ENCODE results near the gene EPN3.

The EPN3 gene

DNA sequence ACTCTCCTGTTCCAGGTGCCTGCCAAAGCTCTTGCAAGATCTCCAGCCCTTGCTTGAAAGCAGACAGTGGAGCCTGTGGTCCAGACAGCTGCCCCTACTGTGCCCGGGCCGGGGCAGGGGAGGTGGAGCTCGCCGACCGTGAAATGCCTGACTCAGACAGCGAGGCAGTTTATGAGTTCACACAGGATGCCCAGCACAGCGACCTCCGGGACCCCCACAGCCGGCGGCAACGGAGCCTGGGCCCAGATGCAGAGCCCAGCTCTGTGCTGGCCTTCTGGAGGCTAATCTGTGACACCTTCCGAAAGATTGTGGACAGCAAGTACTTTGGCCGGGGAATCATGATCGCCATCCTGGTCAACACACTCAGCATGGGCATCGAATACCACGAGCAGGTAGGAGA, 45.6 kb downstream of the EPN3 start:
- Histone ChIP-seq H3K9me2 (replicated peaks; ENCODE audit: insufficient read depth, low read length) (no peaks in the 10 kb centered on the region), H3K27me3 (ENCODE audit: low read length) (no peaks in the 10 kb centered on the region), H3F3A (ENCODE audit: insufficient read depth) (no peaks in the 10 kb centered on the region), H3K9me3 (ENCODE audit: insufficient read depth, low read length) (no peaks in the 10 kb centered on the region), H4K20me1 (ENCODE audit: low read depth, low read length) (no peaks in the 10 kb centered on the region), H3K9ac (ENCODE audit: low read length) (no peak overlapping the region), H2AFZ (ENCODE audit: low read depth, low read length, severe bottlenecking) (no peak overlapping the region), H3K4me3 (ENCODE audit: insufficient read depth, low read length, poor library complexity, severe bottlenecking) (no peak overlapping the region), H3K79me2 (ENCODE audit: insufficient read depth, low read length) (no peaks in the 10 kb centered on the region), H3K27ac (ENCODE audit: low read depth, low read length) (no peak overlapping the region), H3K4me2 (ENCODE audit: low read depth, low read length, poor library complexity, severe bottlenecking) (no peak overlapping the region), H3K36me3 (ENCODE audit: low read length) (no peaks in the 10 kb centered on the region)
- no peak for TF ChIP-seq EZH2phosphoT487 (conservative IDR thresholded peaks at IDR 0.05; ENCODE audit: low read length)
- TF ChIP-seq, protein P1, sequence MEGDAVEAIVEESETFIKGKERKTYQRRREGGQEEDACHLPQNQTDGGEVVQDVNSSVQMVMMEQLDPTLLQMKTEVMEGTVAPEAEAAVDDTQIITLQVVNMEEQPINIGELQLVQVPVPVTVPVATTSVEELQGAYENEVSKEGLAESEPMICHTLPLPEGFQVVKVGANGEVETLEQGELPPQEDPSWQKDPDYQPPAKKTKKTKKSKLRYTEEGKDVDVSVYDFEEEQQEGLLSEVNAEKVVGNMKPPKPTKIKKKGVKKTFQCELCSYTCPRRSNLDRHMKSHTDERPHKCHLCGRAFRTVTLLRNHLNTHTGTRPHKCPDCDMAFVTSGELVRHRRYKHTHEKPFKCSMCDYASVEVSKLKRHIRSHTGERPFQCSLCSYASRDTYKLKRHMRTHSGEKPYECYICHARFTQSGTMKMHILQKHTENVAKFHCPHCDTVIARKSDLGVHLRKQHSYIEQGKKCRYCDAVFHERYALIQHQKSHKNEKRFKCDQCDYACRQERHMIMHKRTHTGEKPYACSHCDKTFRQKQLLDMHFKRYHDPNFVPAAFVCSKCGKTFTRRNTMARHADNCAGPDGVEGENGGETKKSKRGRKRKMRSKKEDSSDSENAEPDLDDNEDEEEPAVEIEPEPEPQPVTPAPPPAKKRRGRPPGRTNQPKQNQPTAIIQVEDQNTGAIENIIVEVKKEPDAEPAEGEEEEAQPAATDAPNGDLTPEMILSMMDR (IDR thresholded peaks at IDR 0.05; ENCODE audit: insufficient read depth, low read length, poor library complexity, severe bottlenecking) = no peak

DNA sequence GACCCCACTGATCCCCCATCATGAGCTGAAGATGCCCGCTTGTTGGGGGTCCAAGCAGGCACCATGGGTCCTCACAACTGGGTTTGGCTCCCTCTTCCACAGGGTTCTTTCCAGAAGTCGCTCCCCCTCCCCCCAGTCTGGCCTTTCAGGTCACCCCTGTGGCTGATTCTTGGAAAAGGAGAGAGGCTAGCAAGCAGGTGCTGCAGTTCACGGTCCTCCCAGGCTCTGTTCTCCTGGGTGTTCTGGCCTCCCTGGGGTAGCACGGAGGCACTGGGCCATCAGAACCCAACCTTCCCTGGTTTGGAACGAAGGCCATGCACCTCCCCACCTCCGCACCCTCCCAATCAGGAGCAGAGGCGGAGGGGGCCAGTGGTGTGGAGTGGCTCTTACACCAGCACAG, 46.9 kb downstream of the EPN3 start:
- Histone ChIP-seq H3K4me3 (ENCODE audit: insufficient read depth, low read length, poor library complexity, severe bottlenecking) (no peak overlapping the region), H3K9me2 (replicated peaks; ENCODE audit: insufficient read depth, low read length) (no peaks in the 10 kb centered on the region), H3K9me3 (ENCODE audit: insufficient read depth, low read length) (no peaks in the 10 kb centered on the region), H3K27ac (ENCODE audit: low read depth, low read length) (no peak overlapping the region), H4K20me1 (ENCODE audit: low read depth, low read length) (no peaks in the 10 kb centered on the region), H3K79me2 (ENCODE audit: insufficient read depth, low read length) (no peaks in the 10 kb centered on the region), H2AFZ (ENCODE audit: low read depth, low read length, severe bottlenecking) (no peak overlapping the region), H3K4me2 (ENCODE audit: low read depth, low read length, poor library complexity, severe bottlenecking) (no peak overlapping the region), H3K27me3 (ENCODE audit: low read length) (no peaks in the 10 kb centered on the region), H3F3A (ENCODE audit: insufficient read depth) (no peaks in the 10 kb centered on the region), H3K9ac (ENCODE audit: low read length) (no peak overlapping the region), H3K36me3 (ENCODE audit: low read length) (no peaks in the 10 kb centered on the region)
- TF ChIP-seq, protein P1 (IDR thresholded peaks at IDR 0.05; ENCODE audit: insufficient read depth, low read length, poor library complexity, severe bottlenecking) = no peak
- no peak for TF ChIP-seq EZH2phosphoT487 (conservative IDR thresholded peaks at IDR 0.05; ENCODE audit: low read length)

DNA sequence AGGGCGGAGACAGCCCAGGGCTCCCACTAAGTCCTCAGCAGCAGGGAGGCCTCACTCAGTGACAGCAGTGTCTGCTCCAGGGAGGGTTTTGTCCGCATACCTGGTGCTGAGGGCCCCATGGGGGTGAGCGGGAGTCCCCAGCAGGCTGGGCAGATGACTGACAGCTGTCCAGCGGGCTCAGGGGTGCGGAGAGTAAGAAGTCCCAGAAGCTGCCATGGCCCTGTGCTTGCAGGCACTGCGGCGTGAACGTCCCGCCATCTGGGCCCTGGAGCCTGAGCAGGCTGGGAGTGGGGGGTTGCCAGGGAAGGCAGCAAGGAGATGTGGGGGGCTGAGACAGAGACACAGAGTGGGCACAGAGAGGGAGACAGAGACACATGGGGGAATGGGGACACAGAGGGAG, 48.1 kb downstream of the EPN3 start:
- no peak overlapping the region for H3K9ac ChIP-seq (ENCODE audit: low read length)
- H2AFZ ChIP-seq (ENCODE audit: low read depth, low read length, severe bottlenecking) = no peak overlapping the region
- no peaks in the 10 kb centered on the region for H4K20me1 ChIP-seq (ENCODE audit: low read depth, low read length)
- H3K9me3 ChIP-seq (ENCODE audit: insufficient read depth, low read length) = no peaks in the 10 kb centered on the region
- no peak overlapping the region for H3K27ac ChIP-seq (ENCODE audit: low read depth, low read length)
- TF ChIP-seq, protein P1 (IDR thresholded peaks at IDR 0.05; ENCODE audit: insufficient read depth, low read length, poor library complexity, severe bottlenecking) = no peak
- no peak for TF ChIP-seq EZH2phosphoT487 (conservative IDR thresholded peaks at IDR 0.05; ENCODE audit: low read length)
- no peaks in the 10 kb centered on the region for H3K27me3 ChIP-seq (ENCODE audit: low read length)
- no peak overlapping the region for H3K4me2 ChIP-seq (ENCODE audit: low read depth, low read length, poor library complexity, severe bottlenecking)
- no peaks in the 10 kb centered on the region for H3K36me3 ChIP-seq (ENCODE audit: low read length)
- H3K4me3 ChIP-seq (ENCODE audit: insufficient read depth, low read length, poor library complexity, severe bottlenecking) = no peak overlapping the region
- no peaks in the 10 kb centered on the region for H3K79me2 ChIP-seq (ENCODE audit: insufficient read depth, low read length)
- no peaks in the 10 kb centered on the region for H3K9me2 ChIP-seq (replicated peaks; ENCODE audit: insufficient read depth, low read length)
- no peaks in the 10 kb centered on the region for H3F3A ChIP-seq (ENCODE audit: insufficient read depth)
